Trophoblast cell (in vitro differentiated cells and primary cell): ENCODE measurements around the gene ADAM30.

Experiments used
- DNase-seq, 2 donors: peaks; one replicate each; pipeline ENCODE4 v3.0.0-alpha.2; 2016
- H2AFZ ChIP-seq: 2 replicates; pipeline ENCODE4 v1.6.1; 2013; ENCODE audit warnings: low read length, moderate library complexity, mild to moderate bottlenecking; ENCODE audit not compliant: insufficient read depth, poor library complexity
- H2AK5ac ChIP-seq: 2 replicates; pipeline ENCODE4 v1.6.1; 2013; ENCODE audit warnings: mild to moderate bottlenecking, low read length
- H2BK120ac ChIP-seq: 2 replicates; pipeline ENCODE4 v1.6.1; 2013; ENCODE audit warnings: low read length, mild to moderate bottlenecking, moderate library complexity; ENCODE audit not compliant: insufficient read depth, poor library complexity
- H2BK12ac ChIP-seq: 2 replicates; pipeline ENCODE4 v1.6.1; 2013; ENCODE audit warnings: mild to moderate bottlenecking, low read length, moderate library complexity
- H2BK5ac ChIP-seq: 2 replicates; pipeline ENCODE4 v1.6.1; 2013; ENCODE audit warnings: low read length, low read depth, moderate library complexity, mild to moderate bottlenecking; ENCODE audit not compliant: poor library complexity
- H3K14ac ChIP-seq: 2 replicates; pipeline ENCODE4 v1.6.1; 2013; ENCODE audit warnings: mild to moderate bottlenecking, low read length
- H3K18ac ChIP-seq: 2 replicates; pipeline ENCODE4 v1.6.1; 2013; ENCODE audit warnings: mild to moderate bottlenecking, low read length
- H3K23ac ChIP-seq: 2 replicates; pipeline ENCODE4 v1.6.1; 2013; ENCODE audit warnings: low read length
- H3K27ac ChIP-seq: 2 replicates; pipeline ENCODE4 v1.5.1; 2013; ENCODE audit warnings: low read depth, mild to moderate bottlenecking, inconsistent platforms, low read length, moderate library complexity
- H3K27me3 ChIP-seq: 2 replicates; pipeline ENCODE4 v1.6.1; 2013; ENCODE audit warnings: inconsistent platforms, mild to moderate bottlenecking, low read length, moderate library complexity; ENCODE audit not compliant: insufficient read depth
- H3K36me3 ChIP-seq, 2 experiments: 1 replicate in 1 of 2; 2 replicates in 1 of 2; pipeline ENCODE4 v1.6.1; 2013; ENCODE audit warnings: low read length in 2 of 2, mild to moderate bottlenecking in 2 of 2, moderate library complexity in 1 of 2; ENCODE audit not compliant: insufficient read depth in 2 of 2, control insufficient read depth in 1 of 2
- H3K4ac ChIP-seq: 2 replicates; pipeline ENCODE4 v1.6.1; 2013; ENCODE audit warnings: low read depth, mild to moderate bottlenecking, low read length, moderate library complexity
- H3K4me1 ChIP-seq, 2 experiments: 1 replicate in 1 of 2; 2 replicates in 1 of 2; pipeline ENCODE4 v1.6.1; 2013; ENCODE audit warnings: low read length in 2 of 2, mild to moderate bottlenecking in 2 of 2, moderate library complexity in 1 of 2; ENCODE audit not compliant: insufficient read depth in 2 of 2, control insufficient read depth in 1 of 2
- H3K4me2 ChIP-seq: 2 replicates; pipeline ENCODE4 v1.6.1; 2013; ENCODE audit warnings: inconsistent platforms, mild to moderate bottlenecking, low read length, moderate library complexity
- H3K4me3 ChIP-seq: 2 replicates; pipeline ENCODE4 v1.5.1; 2013; ENCODE audit warnings: mild to moderate bottlenecking, low read depth, low read length, inconsistent platforms
- H3K79me1 ChIP-seq: one replicate; pipeline ENCODE4 v1.6.1; 2013; ENCODE audit warnings: low read length
- H3K79me2 ChIP-seq: 2 replicates; pipeline ENCODE4 v1.6.1; 2013; ENCODE audit warnings: low read length, mild to moderate bottlenecking; ENCODE audit not compliant: control insufficient read depth, insufficient read depth, poor library complexity
- H3K9ac ChIP-seq: 2 replicates; pipeline ENCODE4 v1.6.1; 2013; ENCODE audit warnings: mild to moderate bottlenecking, low read length
- H3K9me3 ChIP-seq: 2 replicates; pipeline ENCODE4 v1.6.1; 2013; ENCODE audit warnings: low read depth, mild to moderate bottlenecking, control low read depth, inconsistent platforms, low read length; ENCODE audit not compliant: insufficient read depth
- H4K12ac ChIP-seq: 2 replicates; pipeline ENCODE4 v1.6.1; 2013; ENCODE audit warnings: low read depth, mild to moderate bottlenecking, low read length, moderate library complexity
- H4K8ac ChIP-seq: 2 replicates; pipeline ENCODE4 v1.6.1; 2013; ENCODE audit warnings: low read depth, mild to moderate bottlenecking, low read length, moderate library complexity
- H4K91ac ChIP-seq: one replicate; pipeline ENCODE4 v1.6.1; 2013; ENCODE audit warnings: low read depth, mild to moderate bottlenecking, low read length, moderate library complexity
- WGBS: extraction: QIAGEN DNeasy Blood & Tissue Kit; methylation state at CpG from one replicate; pipeline ENCODE4 v1.1.7; 2013; ENCODE audit warnings: missing lambda C conversion rate; ENCODE audit not compliant: insufficient read length, insufficient coverage; ENCODE audit errors: extremely low coverage; 5-methylcytosine and 5-hydroxymethylcytosine counted together

ADAM30 gene

GRCh38 chr1:119887427-119887826 lies 8.9 kb downstream of the ADAM30 start:
- no peak for DNase-seq
- Histone ChIP-seq H2BK120ac (no peak overlapping the region), H3K23ac (no peak overlapping the region), H2BK12ac (no peak overlapping the region), H2BK5ac (no peak overlapping the region), H3K4me2 (no peak overlapping the region), H3K36me3 (no peaks in the 10 kb centered on the region), H3K9me3 (no peaks in the 10 kb centered on the region), H3K4me1 (no peaks in the 10 kb centered on the region), H3K9ac (no peak overlapping the region), H3K27ac (no peak overlapping the region), H3K27me3 (no peaks in the 10 kb centered on the region), H3K4ac (no peak overlapping the region), H4K12ac (no peak overlapping the region), H3K18ac (no peak overlapping the region), H4K91ac (no peak overlapping the region), H3K4me3 (no peak overlapping the region), H3K79me1 (no peaks in the 10 kb centered on the region), H3K14ac (no peak overlapping the region), H2AK5ac (no peak overlapping the region), H2AFZ (no peak overlapping the region), H3K79me2 (no peaks in the 10 kb centered on the region), H4K8ac (no peak overlapping the region)

- H3K14ac ChIP-seq, result no peak overlapping the region
- H4K8ac ChIP-seq, result no peak overlapping the region
- H2AK5ac ChIP-seq, result no peak overlapping the region
- H3K4me1 ChIP-seq, result no peaks in the 10 kb centered on the region
- no peaks in the 10 kb centered on the region for H3K79me1 ChIP-seq
- H3K9ac ChIP-seq, result no peak overlapping the region
- no peak overlapping the region for H2BK12ac ChIP-seq
- peak; percentile 59 to 81 for DNase-seq
- no peaks in the 10 kb centered on the region for H3K36me3 ChIP-seq
- H3K9me3 ChIP-seq, result no peaks in the 10 kb centered on the region
- no peaks in the 10 kb centered on the region for H3K79me2 ChIP-seq
- no peak overlapping the region for H3K4me2 ChIP-seq
- no peaks in the 10 kb centered on the region for H3K27me3 ChIP-seq
- H3K23ac ChIP-seq, result no peak overlapping the region
- no peak overlapping the region for H3K4me3 ChIP-seq
- no peak overlapping the region for H3K27ac ChIP-seq
- H2AFZ ChIP-seq, result no peak overlapping the region
- no peak overlapping the region for H3K4ac ChIP-seq
- no peak overlapping the region for H4K91ac ChIP-seq
- no CpG with 5 or more reads among the region's 11 CpGs for WGBS
- H3K18ac ChIP-seq, result no peak overlapping the region
- H4K12ac ChIP-seq, result no peak overlapping the region
- H2BK120ac ChIP-seq, result no peak overlapping the region
- no peak overlapping the region for H2BK5ac ChIP-seq
Measured at GRCh38 chr1:119885903-119886783, 10.2 kb downstream of the ADAM30 start.

- Histone ChIP-seq H3K27ac (no peak overlapping the region), H4K8ac (no peak overlapping the region), H4K91ac (no peak overlapping the region), H3K4me1 (no peaks in the 10 kb centered on the region), H3K23ac (no peak overlapping the region), H3K14ac (no peak overlapping the region), H3K4me3 (no peak overlapping the region), H3K9ac (no peak overlapping the region), H3K9me3 (no peaks in the 10 kb centered on the region), H2AFZ (no peak overlapping the region), H3K4me2 (no peak overlapping the region), H2BK5ac (no peak overlapping the region), H2BK120ac (no peak overlapping the region), H3K79me2 (no peaks in the 10 kb centered on the region), H3K36me3 (no peaks in the 10 kb centered on the region), H4K12ac (no peak overlapping the region), H3K18ac (no peak overlapping the region), H3K79me1 (no peaks in the 10 kb centered on the region), H3K4ac (no peak overlapping the region), H2AK5ac (no peak overlapping the region), H2BK12ac (no peak overlapping the region), H3K27me3 (no peaks in the 10 kb centered on the region)
- WGBS, result no CpG with 5 or more reads among the region's 2 CpGs
- no peak for DNase-seq
Measured at GRCh38 chr1:119884711-119885110, 11.6 kb downstream of the ADAM30 start.

- Histone ChIP-seq H2AK5ac (no peak overlapping the region), H2AFZ (no peak overlapping the region), H2BK120ac (no peak overlapping the region), H4K12ac (no peak overlapping the region), H3K79me1 (no peaks in the 10 kb centered on the region), H3K4me2 (no peak overlapping the region), H3K9me3 (no peaks in the 10 kb centered on the region), H3K9ac (no peak overlapping the region), H4K91ac (no peak overlapping the region), H3K14ac (no peak overlapping the region), H2BK12ac (no peak overlapping the region), H3K36me3 (no peaks in the 10 kb centered on the region), H3K27me3 (no peaks in the 10 kb centered on the region), H3K27ac (no peak overlapping the region), H3K4me3 (no peak overlapping the region), H3K18ac (no peak overlapping the region), H2BK5ac (no peak overlapping the region), H3K4me1 (no peaks in the 10 kb centered on the region), H3K23ac (no peak overlapping the region), H3K4ac (no peak overlapping the region), H3K79me2 (no peaks in the 10 kb centered on the region), H4K8ac (no peak overlapping the region)
- DNase-seq, result no peak
- no CpG with 5 or more reads among the region's 3 CpGs for WGBS
Measured at GRCh38 chr1:119883826-119884225, 12.5 kb downstream of the ADAM30 start.
